Measurements from ENCODE around the gene NTM.
A peak's percentile ranks its signal among the peaks of the same experiment; 100 is the strongest.

The NTM gene

GRCh38 chr11:131694526-131695424 lies 324.4 kb downstream of the NTM start:
- peak; percentile 62 for DNase-seq

- DNase-seq, result no peak
These were observed 325.5 kb downstream of the NTM start for GRCh38 chr11:131695889-131696429.

- no peak for DNase-seq
These were observed 326.3 kb downstream of the NTM start for GRCh38 chr11:131696690-131697089.

- DNase-seq, result no peak
These were observed 332.9 kb downstream of the NTM start for GRCh38 chr11:131703311-131703710.

GRCh38 chr11:131704682-131705081 lies 334.3 kb downstream of the NTM start:
- DNase-seq, result no peak

- DNase-seq, result no peak
These were observed 340.1 kb downstream of the NTM start for GRCh38 chr11:131710511-131710910.

- no peak for DNase-seq
These were observed 342.5 kb downstream of the NTM start for GRCh38 chr11:131712897-131713296.

- DNase-seq, result no peak
These were observed 343.2 kb downstream of the NTM start for GRCh38 chr11:131713529-131714134.

GRCh38 chr11:131717616-131718015 lies 347.2 kb downstream of the NTM start:
- DNase-seq, result no peak

GRCh38 chr11:131723088-131723487 lies 352.7 kb downstream of the NTM start:
- DNase-seq, result no peak

- DNase-seq, result no peak
These were observed 354.1 kb downstream of the NTM start for GRCh38 chr11:131724436-131724975.

GRCh38 chr11:131734871-131735270 lies 364.5 kb downstream of the NTM start:
- no peak for DNase-seq

GRCh38 chr11:131737357-131737756 lies 366.9 kb downstream of the NTM start:
- no peak for DNase-seq

- DNase-seq, result no peak
These were observed 368.9 kb downstream of the NTM start for GRCh38 chr11:131739243-131739882.

GRCh38 chr11:131744847-131745246 lies 374.4 kb downstream of the NTM start:
- no peak for DNase-seq

- DNase-seq, result no peak
These were observed 375.0 kb downstream of the NTM start for GRCh38 chr11:131745405-131745804.

- no peak for DNase-seq
These were observed 375.8 kb downstream of the NTM start for GRCh38 chr11:131746201-131746600.

- DNase-seq, result peak; percentile 71
These were observed 378.0 kb downstream of the NTM start for GRCh38 chr11:131748151-131749050.

- DNase-seq, result no peak
These were observed 378.7 kb downstream of the NTM start for GRCh38 chr11:131749101-131749500.

GRCh38 chr11:131750152-131750551 lies 379.7 kb downstream of the NTM start:
- DNase-seq, result no peak

- DNase-seq, result no peak
These were observed 380.3 kb downstream of the NTM start for GRCh38 chr11:131750692-131751091.

- DNase-seq, result no peak
These were observed 384.3 kb downstream of the NTM start for GRCh38 chr11:131754671-131755070.

Data from KG1 (cell line).